Fibroblast of skin of right biceps (primary cell): ENCODE data around the gene MASTL.

Source experiments
- DNase-seq: peaks from one replicate; pipeline ENCODE4 v3.0.0-alpha.2; 2013

MASTL gene

GRCh38 chr10:27225642-27226257 is 70.6 kb downstream of the MASTL start:
- no peak for DNase-seq

DNA sequence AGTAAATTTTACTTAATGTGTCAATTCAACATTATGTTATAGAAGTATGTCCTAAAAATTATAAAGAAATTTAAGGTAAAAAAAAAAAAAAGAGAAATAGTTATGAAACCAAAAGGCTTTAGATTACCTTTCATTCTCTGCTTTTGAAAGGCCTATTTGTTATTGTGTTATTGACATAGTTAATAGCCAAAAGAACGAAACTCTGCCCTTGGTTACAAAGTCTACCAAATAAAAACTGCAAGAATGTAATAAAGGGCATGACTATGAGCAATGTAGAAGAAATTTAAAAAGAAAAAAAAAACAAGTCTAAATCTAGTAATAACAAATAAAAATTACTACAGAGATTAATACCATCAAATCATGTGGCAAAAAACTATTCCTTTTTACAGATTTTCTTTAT is 74.9 kb downstream of the MASTL start:
- no peak for DNase-seq

- DNase-seq = no peak
Observed at GRCh38 chr10:27235706-27236105, 80.6 kb downstream of the MASTL start.
